DOHH2 (cell line): ENCODE results near the gene ADAMTS16.

ENCODE experiments used
- H3F3A ChIP-seq: fragments of 200-600 bp; sonication (generic), shearing (Covaris generic); 2 replicates; pipeline ENCODE4 v1.6.0; 2016; ENCODE audit warnings: antibody characterized with exemption, mild to moderate bottlenecking; ENCODE audit not compliant: control insufficient read depth, insufficient read depth
- H3K27ac ChIP-seq: fragments of 200-600 bp; sonication (generic); 2 replicates; pipeline ENCODE4 v1.5.1; 2014; ENCODE audit warnings: low read depth, mild to moderate bottlenecking, low read length, moderate library complexity
- H3K27me3 ChIP-seq: fragments of 200-600 bp; sonication (generic); 2 replicates; pipeline ENCODE4 v1.6.1; 2014; ENCODE audit warnings: mild to moderate bottlenecking, low read length, mixed read lengths; ENCODE audit not compliant: control insufficient read depth
- H3K36me3 ChIP-seq: fragments of 200-600 bp; sonication (generic); 2 replicates; pipeline ENCODE4 v1.6.1; 2014; ENCODE audit warnings: mild to moderate bottlenecking, low read length, moderate library complexity, mixed read lengths; ENCODE audit not compliant: control insufficient read depth
- H3K4me1 ChIP-seq: fragments of 200-600 bp; sonication (generic); 2 replicates; pipeline ENCODE4 v1.6.1; 2014; ENCODE audit warnings: mild to moderate bottlenecking, low read length, mixed read lengths; ENCODE audit not compliant: control insufficient read depth
- H3K4me2 ChIP-seq: fragments of 200-600 bp; sonication (generic); 2 replicates; pipeline ENCODE4 v1.6.0; 2014; ENCODE audit warnings: mild to moderate bottlenecking, low read length, moderate library complexity
- H3K4me3 ChIP-seq: fragments of 200-600 bp; sonication (generic); 2 replicates; pipeline ENCODE4 v1.5.1; 2014; ENCODE audit warnings: mild to moderate bottlenecking, low read length, mixed read lengths
- H3K79me2 ChIP-seq: fragments of 200-600 bp; sonication (generic); 2 replicates; pipeline ENCODE4 v1.6.1; 2014; ENCODE audit warnings: mild to moderate bottlenecking, low read length, mixed read lengths; ENCODE audit not compliant: control insufficient read depth
- H3K9me2 ChIP-seq: fragments of 200-600 bp; sonication (generic); replicated peaks from 2 replicates; pipeline ENCODE4 v1.6.1; 2014; ENCODE audit warnings: mild to moderate bottlenecking, low read length, mixed read lengths; ENCODE audit not compliant: control insufficient read depth
- H3K9me3 ChIP-seq: fragments of 200-600 bp; sonication (generic); 2 replicates; pipeline ENCODE4 v1.6.1; 2014; ENCODE audit warnings: antibody characterized with exemption, low read length, mixed read lengths; ENCODE audit not compliant: control insufficient read depth, insufficient read depth
- H4K20me1 ChIP-seq: fragments of 200-600 bp; sonication (generic); 2 replicates; pipeline ENCODE4 v1.6.0; 2014; ENCODE audit warnings: low read depth, mild to moderate bottlenecking, antibody characterized with exemption, low read length, moderate library complexity; ENCODE audit not compliant: control insufficient read depth, insufficient read depth
- CTCF ChIP-seq: fragments of 200-600 bp; sonication (generic); IDR thresholded peaks from one replicate; pipeline ENCODE4 v1.5.1; 2014; ENCODE audit warnings: antibody characterized with exemption, mild to moderate bottlenecking, low read depth, low read length; ENCODE audit not compliant: poor library complexity, severe bottlenecking
- EZH2phosphoT487 ChIP-seq: fragments of 200-600 bp; sonication (generic); IDR thresholded peaks from 2 replicates; pipeline ENCODE4 v1.6.1; 2017; ENCODE audit warnings: borderline replicate concordance, mild to moderate bottlenecking, antibody characterized with exemption, low read length, moderate library complexity, mixed read lengths

The ADAMTS16 gene

GRCh38 chr5:5198135-5198534 is 58.0 kb downstream of the ADAMTS16 start:
- Histone ChIP-seq H3K79me2 (no peaks in the 10 kb centered on the region), H3K4me1 (no peaks in the 10 kb centered on the region), H4K20me1 (no peaks in the 10 kb centered on the region), H3K4me2 (no peak overlapping the region), H3K27ac (no peak overlapping the region), H3K9me3 (no peaks in the 10 kb centered on the region), H3F3A (no peaks in the 10 kb centered on the region), H3K36me3 (no peaks in the 10 kb centered on the region), H3K9me2 (no peaks in the 10 kb centered on the region), H3K4me3 (no peak overlapping the region), H3K27me3 (no peaks in the 10 kb centered on the region)
- TF ChIP-seq EZH2phosphoT487 (no peak), CTCF (no peak)

- Histone ChIP-seq H3K4me3 (no peak overlapping the region), H4K20me1 (no peaks in the 10 kb centered on the region), H3K4me1 (no peaks in the 10 kb centered on the region), H3K36me3 (no peaks in the 10 kb centered on the region), H3K9me2 (no peaks in the 10 kb centered on the region), H3K4me2 (no peak overlapping the region), H3K9me3 (no peaks in the 10 kb centered on the region), H3F3A (no peaks in the 10 kb centered on the region), H3K27ac (no peak overlapping the region), H3K27me3 (no peaks in the 10 kb centered on the region), H3K79me2 (no peaks in the 10 kb centered on the region)
- TF ChIP-seq CTCF: no peak
- no peak for TF ChIP-seq EZH2phosphoT487
These were observed 58.7 kb downstream of the ADAMTS16 start for GRCh38 chr5:5198815-5199214.

GRCh38 chr5:5199495-5199894 is 59.4 kb downstream of the ADAMTS16 start:
- H3K27me3 ChIP-seq: no peaks in the 10 kb centered on the region
- no peaks in the 10 kb centered on the region for H3F3A ChIP-seq
- TF ChIP-seq CTCF: no peak
- no peak for TF ChIP-seq EZH2phosphoT487
- H3K9me3 ChIP-seq: no peaks in the 10 kb centered on the region
- no peak overlapping the region for H3K4me2 ChIP-seq
- H3K27ac ChIP-seq: no peak overlapping the region
- no peaks in the 10 kb centered on the region for H4K20me1 ChIP-seq
- no peaks in the 10 kb centered on the region for H3K4me1 ChIP-seq
- no peak overlapping the region for H3K4me3 ChIP-seq
- H3K79me2 ChIP-seq: no peaks in the 10 kb centered on the region
- no peaks in the 10 kb centered on the region for H3K36me3 ChIP-seq
- no peaks in the 10 kb centered on the region for H3K9me2 ChIP-seq

GRCh38 chr5:5200133-5200532 is 60.0 kb downstream of the ADAMTS16 start:
- Histone ChIP-seq H3K4me2 (no peak overlapping the region), H3K9me3 (no peaks in the 10 kb centered on the region), H3K36me3 (no peaks in the 10 kb centered on the region), H3K27ac (no peak overlapping the region), H3K9me2 (no peaks in the 10 kb centered on the region), H4K20me1 (no peaks in the 10 kb centered on the region), H3K4me3 (no peak overlapping the region), H3F3A (no peaks in the 10 kb centered on the region), H3K79me2 (no peaks in the 10 kb centered on the region), H3K4me1 (no peaks in the 10 kb centered on the region), H3K27me3 (no peaks in the 10 kb centered on the region)
- TF ChIP-seq CTCF (no peak), EZH2phosphoT487 (no peak)
